ES-I3 (cell line): Measurements from ENCODE around the gene CLEC16A.

Source experiments
- H3K36me3 ChIP-seq: 2 replicates; pipeline ENCODE4 v1.6.1; 2013; ENCODE audit warnings: mild to moderate bottlenecking, low read length, control low read depth, moderate library complexity; ENCODE audit not compliant: insufficient read depth
- H3K4me1 ChIP-seq: 2 replicates; pipeline ENCODE4 v1.6.1; 2013; ENCODE audit warnings: mild to moderate bottlenecking, control low read depth, low read length; ENCODE audit not compliant: insufficient read depth
- H3K9ac ChIP-seq: 2 replicates; pipeline ENCODE4 v1.6.1; 2013; ENCODE audit warnings: low read depth, mild to moderate bottlenecking, low read length, moderate library complexity
- H3K9me3 ChIP-seq: 2 replicates; pipeline ENCODE4 v1.6.1; 2013; ENCODE audit warnings: mild to moderate bottlenecking, low read length, moderate library complexity; ENCODE audit not compliant: control insufficient read depth, insufficient read depth

The CLEC16A gene

GRCh38 chr16:11045441-11045840 lies 101.1 kb downstream of the CLEC16A start:
- Histone ChIP-seq H3K36me3 (no peaks in the 10 kb centered on the region), H3K9ac (no peak overlapping the region)

GRCh38 chr16:11045846-11046245 lies 101.5 kb downstream of the CLEC16A start:
- H3K4me1 ChIP-seq, result peaks cover 13% of the 10 kb centered on the region
- no peaks in the 10 kb centered on the region for H3K36me3 ChIP-seq
- no peaks in the 10 kb centered on the region for H3K9me3 ChIP-seq
- no peak overlapping the region for H3K9ac ChIP-seq

More at GRCh38 chr16:11045441-11045840, 101.1 kb downstream of the CLEC16A start:
- no peaks in the 10 kb centered on the region for H3K9me3 ChIP-seq
- H3K4me1 ChIP-seq, result peaks cover 9% of the 10 kb centered on the region

GRCh38 chr16:11046382-11046931 lies 102.1 kb downstream of the CLEC16A start:
- Histone ChIP-seq H3K4me1 (peaks cover 14% of the 10 kb centered on the region), H3K9ac (no peak overlapping the region), H3K9me3 (no peaks in the 10 kb centered on the region), H3K36me3 (no peaks in the 10 kb centered on the region)

- no peaks in the 10 kb centered on the region for H3K36me3 ChIP-seq
- peaks cover 14% of the 10 kb centered on the region for H3K4me1 ChIP-seq
- H3K9ac ChIP-seq, result no peak overlapping the region
- no peaks in the 10 kb centered on the region for H3K9me3 ChIP-seq
These were observed 102.7 kb downstream of the CLEC16A start for GRCh38 chr16:11047057-11047456.

GRCh38 chr16:11047939-11048800 lies 103.8 kb downstream of the CLEC16A start:
- H3K9me3 ChIP-seq, result no peaks in the 10 kb centered on the region
- no peaks in the 10 kb centered on the region for H3K36me3 ChIP-seq
- H3K9ac ChIP-seq, result no peak overlapping the region
- H3K4me1 ChIP-seq, result peaks cover 14% of the 10 kb centered on the region

GRCh38 chr16:11049396-11050059 lies 105.2 kb downstream of the CLEC16A start:
- Histone ChIP-seq H3K9ac (no peak overlapping the region), H3K36me3 (no peaks in the 10 kb centered on the region), H3K9me3 (no peaks in the 10 kb centered on the region), H3K4me1 (peaks cover 14% of the 10 kb centered on the region)

GRCh38 chr16:11050536-11050935 lies 106.2 kb downstream of the CLEC16A start:
- peaks cover 14% of the 10 kb centered on the region for H3K4me1 ChIP-seq

GRCh38 chr16:11050944-11051343 lies 106.6 kb downstream of the CLEC16A start:
- no peaks in the 10 kb centered on the region for H3K36me3 ChIP-seq
- H3K9me3 ChIP-seq, result no peaks in the 10 kb centered on the region
- peaks cover 14% of the 10 kb centered on the region for H3K4me1 ChIP-seq
- H3K9ac ChIP-seq, result no peak overlapping the region

More at GRCh38 chr16:11050536-11050935, 106.2 kb downstream of the CLEC16A start:
- Histone ChIP-seq H3K9ac (no peak overlapping the region), H3K36me3 (no peaks in the 10 kb centered on the region), H3K9me3 (no peaks in the 10 kb centered on the region)

- Histone ChIP-seq H3K36me3 (no peaks in the 10 kb centered on the region), H3K9ac (no peak overlapping the region), H3K9me3 (no peaks in the 10 kb centered on the region), H3K4me1 (peaks cover 12% of the 10 kb centered on the region)
These were observed 107.1 kb downstream of the CLEC16A start for GRCh38 chr16:11051430-11051829.

GRCh38 chr16:11051879-11052808 lies 107.8 kb downstream of the CLEC16A start:
- Histone ChIP-seq H3K4me1 (peaks cover 10% of the 10 kb centered on the region), H3K9ac (no peak overlapping the region), H3K9me3 (no peaks in the 10 kb centered on the region), H3K36me3 (no peaks in the 10 kb centered on the region)

GRCh38 chr16:11053916-11054460 lies 109.6 kb downstream of the CLEC16A start:
- Histone ChIP-seq H3K9me3 (no peaks in the 10 kb centered on the region), H3K36me3 (no peaks in the 10 kb centered on the region), H3K4me1 (peaks cover 10% of the 10 kb centered on the region), H3K9ac (no peak overlapping the region)

GRCh38 chr16:11056090-11056992 lies 112.0 kb downstream of the CLEC16A start:
- no peak overlapping the region for H3K9ac ChIP-seq
- H3K4me1 ChIP-seq, result no peaks in the 10 kb centered on the region
- H3K9me3 ChIP-seq, result no peaks in the 10 kb centered on the region
- no peaks in the 10 kb centered on the region for H3K36me3 ChIP-seq
